Hepatocyte (in vitro differentiated cells): ENCODE results near the gene CD99L2.

Experiments
- EZH2 ChIP-seq: fragments of 200-600 bp; sonication (generic); IDR thresholded peaks from 2 replicates; pipeline ENCODE4 v1.6.1; 2016; ENCODE audit warnings: antibody characterized with exemption, mild to moderate bottlenecking, borderline replicate concordance
- TF ChIP-seq, protein P1 (sequence below): fragments of 200-600 bp; sonication (generic); IDR thresholded peaks from 2 replicates; pipeline ENCODE4 v1.5.1; 2016; ENCODE audit warnings: antibody characterized with exemption, mild to moderate bottlenecking; ENCODE audit not compliant: poor library complexity

DNA sequence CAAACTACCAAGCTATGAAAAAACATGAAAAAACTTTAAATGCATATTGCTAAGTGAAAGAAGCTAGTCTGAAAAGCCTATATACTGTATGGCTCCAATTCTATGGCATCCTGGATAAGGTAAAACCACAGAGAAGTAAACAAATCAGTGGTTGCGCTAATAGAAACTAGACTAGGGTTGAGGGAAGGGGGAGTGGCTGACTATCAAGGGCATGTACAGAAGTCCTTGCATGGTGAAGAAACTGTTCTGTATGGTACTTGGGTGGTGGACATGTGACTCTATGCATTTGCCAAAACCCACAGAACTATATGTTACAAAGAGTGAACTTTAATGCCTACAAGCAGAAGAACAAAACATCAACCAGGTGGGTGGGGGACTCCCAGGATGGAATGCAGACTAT, 108.4 kb downstream of the CD99L2 start:
- TF ChIP-seq, protein P1, sequence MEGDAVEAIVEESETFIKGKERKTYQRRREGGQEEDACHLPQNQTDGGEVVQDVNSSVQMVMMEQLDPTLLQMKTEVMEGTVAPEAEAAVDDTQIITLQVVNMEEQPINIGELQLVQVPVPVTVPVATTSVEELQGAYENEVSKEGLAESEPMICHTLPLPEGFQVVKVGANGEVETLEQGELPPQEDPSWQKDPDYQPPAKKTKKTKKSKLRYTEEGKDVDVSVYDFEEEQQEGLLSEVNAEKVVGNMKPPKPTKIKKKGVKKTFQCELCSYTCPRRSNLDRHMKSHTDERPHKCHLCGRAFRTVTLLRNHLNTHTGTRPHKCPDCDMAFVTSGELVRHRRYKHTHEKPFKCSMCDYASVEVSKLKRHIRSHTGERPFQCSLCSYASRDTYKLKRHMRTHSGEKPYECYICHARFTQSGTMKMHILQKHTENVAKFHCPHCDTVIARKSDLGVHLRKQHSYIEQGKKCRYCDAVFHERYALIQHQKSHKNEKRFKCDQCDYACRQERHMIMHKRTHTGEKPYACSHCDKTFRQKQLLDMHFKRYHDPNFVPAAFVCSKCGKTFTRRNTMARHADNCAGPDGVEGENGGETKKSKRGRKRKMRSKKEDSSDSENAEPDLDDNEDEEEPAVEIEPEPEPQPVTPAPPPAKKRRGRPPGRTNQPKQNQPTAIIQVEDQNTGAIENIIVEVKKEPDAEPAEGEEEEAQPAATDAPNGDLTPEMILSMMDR: no peak
- TF ChIP-seq EZH2: no peak
